Lung (tissue), 12 donors: ENCODE measurements around the gene TSSC4. TPM values are rescaled to one million over a fixed set of nuclear protein-coding genes. Genes with fewer than 3 reads are reported as not detected.

Experiments used
- ATAC-seq: fragments of 200-7000 bp; cut with Tn5 transposase; one replicate; pipeline ENCODE4 v1.9.1; 2020; ENCODE audit warnings: moderate number of reproducible peaks; ENCODE audit not compliant: insufficient read depth, low FRiP score
- DNase-seq, 3 donors: peaks; one replicate each; pipeline ENCODE4 v3.0.0-alpha.2; 2013 to 2017
- H3K27ac ChIP-seq, 2 donors: one replicate each; pipeline ENCODE4 v1.5.1; 2013; ENCODE audit warnings: mild to moderate bottlenecking in 2 of 2, moderate library complexity in 2 of 2, control low read depth in 1 of 2, inconsistent platforms in 1 of 2, low read depth in 1 of 2, low read length in 1 of 2
- H3K27me3 ChIP-seq, 3 donors: one replicate each; pipeline ENCODE4 v1.5.1; 2013; ENCODE audit warnings: low read length in 2 of 3; ENCODE audit not compliant: control insufficient read depth in 3 of 3, insufficient read depth in 3 of 3
- H3K36me3 ChIP-seq, 4 donors: one replicate each; pipeline ENCODE4 v1.5.1; 2013; ENCODE audit warnings: low read length in 4 of 4, mild to moderate bottlenecking in 1 of 4, moderate library complexity in 1 of 4; ENCODE audit not compliant: control insufficient read depth in 4 of 4, insufficient read depth in 4 of 4
- H3K4me1 ChIP-seq, 5 donors: one replicate each; pipeline ENCODE4 v1.5.1; 2013; ENCODE audit warnings: low read length in 5 of 5, mild to moderate bottlenecking in 2 of 5, moderate library complexity in 1 of 5; ENCODE audit not compliant: control insufficient read depth in 5 of 5, insufficient read depth in 5 of 5
- H3K4me3 ChIP-seq: one replicate; pipeline ENCODE4 v1.5.1; 2013; ENCODE audit warnings: mild to moderate bottlenecking, control low read depth, moderate library complexity
- H3K9ac ChIP-seq, 2 donors: one replicate each; pipeline ENCODE4 v1.5.1; 2013; ENCODE audit warnings: low read length in 2 of 2, control low read depth in 1 of 2; ENCODE audit not compliant: insufficient read depth in 1 of 2
- H3K9me3 ChIP-seq, 4 donors: one replicate each; pipeline ENCODE4 v1.5.1; 2013; ENCODE audit warnings: low read length in 3 of 4, mild to moderate bottlenecking in 1 of 4, moderate library complexity in 1 of 4; ENCODE audit not compliant: control insufficient read depth in 4 of 4, insufficient read depth in 3 of 4
- CTCF ChIP-seq: IDR thresholded peaks from 2 replicates; pipeline ENCODE4 v1.5.1; 2012; ENCODE audit warnings: mild to moderate bottlenecking; ENCODE audit errors: control extremely low read depth, extremely low read depth
- WGBS, 2 donors: extraction: QIAGEN DNeasy Blood & Tissue Kit; methylation state at CpG; one replicate each; pipeline ENCODE4 v1.1.7; 2013; 5-methylcytosine and 5-hydroxymethylcytosine counted together
- polyA plus RNA-seq, 2 donors: library from polyadenylated mRNA; stranded (reverse); fragments of 200-250 nt; gene quantifications; one replicate each; pipeline ENCODE4 v1.2.1, GENCODE V29; 2013
- total RNA-seq, 2 donors: library from RNA; depleted of rRNA in 1 of 2; stranded (reverse); fragments of >200 nt in 1 of 2; gene quantifications; one replicate each; pipeline ENCODE4 v1.2.1, GENCODE V29; 2014 to 2021
- donor health status: control.
- donor health status: control.
- donor health status: Bipolar disorder and iron deficiency.
- donor health status: healthy.
- donor health status: DM: yes; HTN: yes; CAD: no.

TSSC4 gene
- total and polyA plus RNA-seq, 4 donors: 25.1 to 56.5 (median 49.8) TPM

GRCh38 chr11:2394818-2395105 lies 5.8 kb upstream of the TSSC4 start:
- ATAC-seq: no peak
- no peaks in the 10 kb centered on the region for H3K27me3 ChIP-seq
- no peak for TF ChIP-seq CTCF
- 86 to 90% methylated on average over 8 of the region's 8 CpGs for WGBS, 2 donors
- H3K9me3 ChIP-seq: no peaks in the 10 kb centered on the region
- H3K4me1 ChIP-seq: peaks cover 0 to 15% (median 6%) of the 10 kb centered on the region in 5 donors
- DNase-seq: no peak
- H3K9ac ChIP-seq: no peak overlapping the region
- no peak overlapping the region for H3K4me3 ChIP-seq
- no peak overlapping the region for H3K27ac ChIP-seq
- H3K36me3 ChIP-seq: peaks cover 11 to 78% (median 22%) of the 10 kb centered on the region in 4 donors

GRCh38 chr11:2395211-2395730 lies 5.3 kb upstream of the TSSC4 start:
- no peak overlapping the region for H3K27ac ChIP-seq
- whole genome bisulfite sequencing, 2 donors: 90 to 93% methylated on average over 25 to 26 of the region's 26 CpGs
- H3K27me3 ChIP-seq: no peaks in the 10 kb centered on the region
- H3K4me3 ChIP-seq: no peak overlapping the region
- TF ChIP-seq CTCF: no peak
- DNase-seq: no peak
- H3K36me3 ChIP-seq: peaks cover 11 to 75% (median 22%) of the 10 kb centered on the region in 4 donors
- peaks cover 0 to 16% (median 4%) of the 10 kb centered on the region in 5 donors for H3K4me1 ChIP-seq
- no peak overlapping the region for H3K9ac ChIP-seq
- no peak for ATAC-seq
- no peaks in the 10 kb centered on the region for H3K9me3 ChIP-seq

GRCh38 chr11:2395856-2396255 lies 4.7 kb upstream of the TSSC4 start:
- no peak overlapping the region for H3K4me3 ChIP-seq
- H3K9me3 ChIP-seq: no peaks in the 10 kb centered on the region
- H3K4me1 ChIP-seq: peaks cover 0 to 16% (median 4%) of the 10 kb centered on the region in 5 donors
- ATAC-seq (no peak), DNase-seq (no peak)
- peaks cover 10 to 72% (median 22%) of the 10 kb centered on the region in 4 donors for H3K36me3 ChIP-seq
- no peak for TF ChIP-seq CTCF
- no peak overlapping the region for H3K27ac ChIP-seq
- no peaks in the 10 kb centered on the region for H3K27me3 ChIP-seq
- 90 to 94% methylated on average over 16 to 17 of the region's 17 CpGs for WGBS, 2 donors
- no peak overlapping the region for H3K9ac ChIP-seq

GRCh38 chr11:2396471-2396870 lies 4.1 kb upstream of the TSSC4 start:
- peaks cover 10 to 66% (median 25%) of the 10 kb centered on the region in 4 donors for H3K36me3 ChIP-seq
- ATAC-seq (no peak), DNase-seq (no peak)
- no peak overlapping the region for H3K27ac ChIP-seq
- H3K4me1 ChIP-seq: peaks cover 0 to 21% (median 6%) of the 10 kb centered on the region in 5 donors
- 91 to 92% methylated on average over 26 of the region's 26 CpGs for WGBS, 2 donors
- no peak overlapping the region for H3K4me3 ChIP-seq
- H3K27me3 ChIP-seq: no peaks in the 10 kb centered on the region
- TF ChIP-seq CTCF: no peak
- H3K9me3 ChIP-seq: no peaks in the 10 kb centered on the region
- no peak overlapping the region for H3K9ac ChIP-seq
